IPS-NIHi11 (cell line): ENCODE results near the gene STOM.
A peak's percentile ranks its signal among the peaks of the same experiment; 100 is the strongest.

Source experiments
- DNase-seq: peaks from one replicate; pipeline ENCODE4 v3.0.0; 2012; ENCODE audit warnings: mixed read lengths, low spot score

The STOM gene

DNA sequence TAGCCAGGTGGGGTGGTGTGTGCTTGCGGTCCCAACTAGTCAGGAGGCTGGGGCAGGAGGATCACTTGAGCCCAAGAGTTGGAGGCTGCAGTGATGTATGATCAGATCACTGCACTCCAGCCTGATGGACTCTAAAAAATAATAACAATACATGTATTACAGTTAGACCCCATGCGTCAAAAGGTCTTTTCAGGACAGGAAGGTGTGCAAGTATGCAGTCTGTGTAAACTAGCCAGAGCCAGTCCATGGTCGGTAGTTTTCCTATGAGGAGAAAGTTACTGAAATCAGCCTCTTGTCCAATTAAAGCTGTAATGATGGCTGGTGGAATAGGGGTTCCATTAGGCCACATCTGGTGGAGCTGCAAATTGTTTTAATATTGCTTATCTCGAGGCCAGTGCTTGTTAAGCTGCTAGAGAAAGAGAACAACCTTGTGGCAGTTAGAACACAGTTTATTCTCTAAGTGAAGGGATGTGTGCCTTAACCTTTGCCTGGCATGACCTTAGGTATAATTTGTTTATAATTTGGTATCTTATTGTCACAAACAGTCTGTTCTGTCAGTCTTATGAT, 1.5 kb upstream of the STOM start:
- DNase-seq, result no peak

GRCh38 chr9:121368745-121369144, 1.3 kb downstream of the STOM start:
- DNase-seq, result no peak

DNA sequence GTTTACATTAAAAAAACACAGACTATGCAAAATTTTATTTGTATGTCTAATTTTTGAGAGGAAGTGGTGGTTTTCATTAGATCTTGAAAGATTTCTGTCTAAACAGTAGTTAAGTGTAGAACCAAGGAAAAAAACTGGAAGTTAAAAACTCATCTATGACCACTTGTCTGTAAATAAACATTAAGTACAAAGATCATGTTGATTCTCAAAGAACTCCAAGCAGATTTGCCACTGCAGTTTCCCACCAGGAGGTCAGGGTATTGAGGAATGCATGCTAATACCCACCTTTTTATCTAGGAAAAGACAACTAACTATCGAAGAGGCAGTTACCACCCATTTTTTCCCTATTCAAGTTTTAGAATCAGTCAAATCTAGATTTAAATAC, 1.9 kb downstream of the STOM start:
- DNase-seq, result no peak

- DNase-seq, result no peak
Observed at GRCh38 chr9:121367306-121368137, 2.5 kb downstream of the STOM start.

DNA sequence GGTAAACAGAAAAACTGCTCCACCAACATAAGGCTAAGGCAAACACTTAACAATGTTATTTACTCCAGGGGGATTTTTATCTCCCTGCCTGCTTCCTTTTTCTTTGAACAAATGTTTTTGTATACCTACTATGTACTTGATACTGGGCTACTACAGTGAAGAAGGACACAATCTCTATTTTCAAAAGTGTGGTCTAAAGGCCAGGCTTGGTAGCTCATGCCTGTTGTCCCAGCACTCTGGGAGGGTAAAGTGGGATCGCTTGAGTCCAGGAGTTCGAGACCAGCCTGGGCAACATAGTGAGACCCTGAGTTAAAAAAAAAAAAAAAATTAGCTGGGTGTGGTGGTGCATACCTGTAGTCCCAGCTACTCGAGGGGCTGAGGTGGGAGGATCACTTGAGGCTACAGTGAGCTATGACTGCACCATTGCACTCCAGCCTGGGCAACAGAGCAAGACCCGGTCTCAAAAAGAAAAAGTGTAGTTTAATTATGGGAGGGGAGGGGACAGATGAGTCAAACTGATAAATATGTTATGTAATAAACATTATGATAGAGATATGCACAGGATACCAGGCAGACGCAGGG, 3.3 kb downstream of the STOM start:
- DNase-seq, result no peak

DNA sequence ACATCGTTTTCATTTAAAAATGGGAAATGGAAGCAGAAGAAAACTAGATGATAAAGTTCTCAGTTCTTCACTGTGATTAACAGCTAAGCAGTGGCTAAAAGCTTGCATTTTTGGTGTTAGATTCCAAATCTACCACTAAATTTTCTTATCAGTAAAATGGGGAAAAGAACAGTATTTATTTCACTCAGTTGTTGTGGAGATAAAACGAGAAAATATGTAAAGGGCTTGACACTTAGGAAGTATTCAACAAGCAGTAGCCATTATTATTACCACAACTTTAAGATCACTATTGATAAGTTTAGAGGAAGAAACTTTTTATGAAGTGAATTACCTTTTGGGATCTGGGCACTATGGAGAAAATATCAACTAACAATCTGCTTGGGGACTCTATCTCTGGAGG, 4.5 kb downstream of the STOM start:
- no peak for DNase-seq

DNA sequence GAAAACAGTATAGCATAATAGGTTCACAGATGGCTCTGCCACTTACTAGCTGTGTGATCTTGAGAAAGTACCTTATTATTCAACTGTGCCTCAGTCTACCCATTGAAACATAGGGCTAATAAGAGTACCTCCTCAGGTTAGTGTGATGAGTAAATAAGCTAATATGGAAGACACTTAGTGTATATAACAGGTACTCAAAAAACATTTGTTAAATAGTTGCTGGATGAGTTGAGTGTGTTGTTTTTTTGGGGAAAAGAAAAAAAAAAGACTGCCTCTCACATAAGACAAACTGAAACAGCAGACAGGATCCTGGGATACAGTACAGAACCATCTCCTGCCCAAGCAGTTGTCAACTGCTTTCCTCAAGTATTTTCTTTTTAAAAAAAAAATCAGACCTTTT, 5.2 kb downstream of the STOM start:
- no peak for DNase-seq

GRCh38 chr9:121364077-121364476, 6.0 kb downstream of the STOM start:
- DNase-seq, result no peak

- DNase-seq, result no peak
Observed at GRCh38 chr9:121363622-121363961, 6.5 kb downstream of the STOM start.

DNA sequence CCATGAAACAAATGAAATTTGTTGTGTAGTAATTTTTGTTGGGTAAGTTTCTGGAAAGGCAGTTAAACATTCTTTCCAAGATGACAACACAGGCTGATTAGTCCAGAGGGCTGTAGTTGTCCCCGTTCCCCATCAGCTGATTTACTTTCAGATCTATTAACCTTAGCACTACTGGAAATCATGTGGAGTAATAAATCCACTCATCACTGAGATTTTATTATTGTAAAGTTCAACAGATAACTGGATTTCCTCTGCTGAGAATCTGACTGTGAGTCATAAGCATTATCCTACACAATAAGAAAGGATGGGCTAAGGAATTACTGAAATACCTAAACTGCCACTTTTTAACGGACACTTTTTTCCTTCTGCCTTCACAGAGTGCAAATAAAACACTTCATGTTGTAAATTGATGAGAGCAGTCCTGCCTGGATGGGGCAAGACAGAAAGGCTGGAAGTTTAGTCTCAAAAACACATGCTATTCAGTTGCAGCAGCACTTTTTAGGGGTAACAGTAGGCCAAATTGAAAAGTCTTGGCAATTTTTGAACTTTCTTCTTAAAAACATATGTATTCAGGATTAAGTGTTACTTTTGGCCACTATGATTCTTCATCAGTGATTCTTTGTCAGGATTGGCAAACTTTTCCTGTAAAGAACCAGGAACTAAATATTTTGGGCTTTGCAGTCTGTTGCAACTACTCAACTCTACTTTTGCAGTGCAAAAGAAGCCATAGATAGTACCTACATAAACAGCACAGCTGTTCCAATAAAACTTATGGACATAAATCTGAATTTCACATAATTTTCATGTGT, 7.0 kb downstream of the STOM start:
- DNase-seq, result no peak

DNA sequence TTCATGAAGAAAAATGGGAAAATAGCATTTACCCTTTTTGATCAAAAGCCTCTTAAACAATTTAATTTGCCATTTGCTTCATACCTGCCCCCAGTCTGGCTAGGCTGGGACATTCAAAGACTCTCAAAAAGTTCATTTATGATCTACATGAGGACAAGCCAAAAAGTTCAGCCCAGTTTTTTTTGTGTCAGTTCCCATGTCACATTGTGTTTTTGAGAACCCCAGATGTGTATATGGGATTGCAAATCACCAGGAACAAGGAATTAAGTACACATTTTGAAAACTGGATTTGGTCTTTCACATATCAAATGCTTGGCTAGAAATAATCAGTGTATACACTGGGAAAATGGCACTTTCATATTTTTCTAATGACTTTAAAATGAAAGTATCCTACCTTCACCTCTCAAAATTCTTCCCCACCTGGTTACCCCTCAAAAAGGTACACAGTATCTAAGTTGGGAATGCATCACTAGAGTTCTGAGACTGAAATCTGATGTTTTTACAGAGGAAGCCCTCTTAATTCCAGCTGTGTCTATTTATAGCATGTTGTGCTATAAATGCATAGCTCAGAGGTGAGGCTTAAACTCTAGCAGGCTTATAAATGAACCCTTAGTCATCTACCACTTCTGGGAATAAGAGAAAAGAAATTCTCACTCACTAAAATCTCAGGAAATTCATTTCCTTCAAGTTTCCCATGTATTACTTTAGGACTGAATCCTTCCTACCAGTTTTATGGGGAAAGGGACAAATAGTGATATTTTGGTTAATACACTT, 9.3 kb downstream of the STOM start:
- no peak for DNase-seq

GRCh38 chr9:121359351-121360294, 10.4 kb downstream of the STOM start:
- DNase-seq, result no peak

GRCh38 chr9:121358751-121359150, 11.3 kb downstream of the STOM start:
- no peak for DNase-seq

DNA sequence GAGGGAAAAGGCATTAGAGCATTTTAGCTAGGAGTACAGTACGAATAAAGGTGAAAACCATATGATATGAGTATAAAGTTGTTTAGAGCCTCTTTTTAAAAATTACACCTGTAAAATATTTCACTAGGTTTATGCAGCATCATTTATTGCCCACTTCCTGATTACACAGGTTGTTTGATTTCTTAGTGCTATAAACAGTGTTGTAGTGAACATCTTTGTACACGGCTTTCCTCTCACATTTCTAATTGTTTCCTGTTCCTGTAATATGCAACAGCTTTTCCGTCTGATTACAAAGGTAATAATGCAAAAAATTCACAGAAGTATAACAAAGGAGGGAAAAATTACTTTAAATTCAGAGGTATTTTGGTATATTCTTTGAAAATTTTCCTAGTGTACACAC, 13.0 kb downstream of the STOM start:
- no peak for DNase-seq

DNA sequence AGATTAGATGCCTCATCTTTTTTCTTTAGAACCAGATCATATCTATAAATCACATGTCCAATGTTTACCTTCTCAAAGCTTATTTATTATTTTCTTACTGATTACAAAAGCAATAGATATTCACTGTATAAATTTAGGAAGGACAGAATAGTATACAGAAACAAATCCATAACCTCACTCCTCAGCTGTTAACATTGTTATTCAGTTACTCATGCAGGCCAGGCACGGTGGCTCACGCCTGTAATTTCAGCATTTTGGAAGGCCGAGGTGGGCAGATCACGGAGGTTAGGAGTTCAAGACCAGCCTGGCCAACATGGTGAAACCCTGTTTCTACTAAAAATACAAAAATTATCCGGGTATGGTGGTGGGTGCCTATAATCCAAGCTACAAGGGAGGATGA, 15.3 kb downstream of the STOM start:
- DNase-seq, result no peak

DNA sequence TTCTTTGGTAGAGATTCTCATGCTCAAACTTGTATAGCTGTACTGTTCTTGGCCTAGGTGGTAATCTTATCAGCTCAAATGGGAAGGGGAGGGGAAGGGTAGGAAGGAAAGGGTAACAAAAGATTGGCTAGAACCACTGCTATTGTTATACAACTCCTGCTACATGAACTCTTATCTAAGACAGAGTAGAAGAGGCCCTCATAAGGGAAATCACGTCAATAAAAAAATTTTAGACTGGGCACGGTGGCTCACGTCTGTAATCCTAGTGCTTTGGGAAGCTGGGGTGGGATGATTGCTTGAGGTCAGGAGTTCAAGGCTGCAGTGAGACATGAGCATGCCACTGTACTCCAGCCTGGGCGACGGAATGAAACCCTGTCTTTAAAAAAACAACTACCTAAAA, 15.9 kb downstream of the STOM start:
- DNase-seq, result no peak

DNA sequence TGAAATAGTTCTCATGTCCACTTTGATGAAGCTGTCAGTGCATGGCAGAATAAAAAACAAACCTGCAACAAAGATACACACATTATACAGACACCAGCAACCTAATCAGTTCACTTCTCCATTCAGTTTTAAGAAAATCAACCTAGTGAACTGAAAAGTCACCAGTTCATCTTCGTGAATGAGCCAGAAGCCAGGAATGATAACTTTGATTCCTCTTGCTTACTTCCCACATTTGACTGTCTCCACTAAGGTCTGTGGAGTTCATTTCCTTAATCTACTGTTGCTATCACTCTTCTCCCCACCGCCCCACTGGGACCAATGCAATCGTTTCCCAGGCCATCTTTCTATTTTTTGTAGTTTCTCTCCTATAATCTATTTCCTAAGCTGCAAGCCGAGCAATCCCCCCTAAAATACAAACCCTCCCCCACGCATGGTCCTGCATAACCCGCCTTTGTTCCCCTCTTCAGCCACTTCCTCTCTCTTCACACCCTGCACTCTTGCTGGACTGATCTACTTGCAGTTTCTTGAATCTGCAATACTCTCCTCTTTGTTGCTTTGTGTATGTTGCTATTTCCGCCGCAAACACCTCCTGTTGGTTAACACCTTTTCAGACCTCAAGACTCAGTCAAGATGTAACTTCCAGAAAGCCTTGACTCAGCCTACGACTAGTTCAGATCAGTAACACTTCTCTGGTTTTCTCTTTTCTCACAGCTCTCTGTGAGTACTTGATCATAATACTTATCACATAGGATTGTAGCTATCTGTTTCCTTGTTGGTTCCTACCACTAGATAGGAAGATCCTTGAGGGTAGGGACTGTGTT, 16.6 kb downstream of the STOM start:
- no peak for DNase-seq

- peak; percentile 38 for DNase-seq
Observed at GRCh38 chr9:121350993-121351561, 19.0 kb downstream of the STOM start.

GRCh38 chr9:121350036-121350435, 20.0 kb downstream of the STOM start:
- DNase-seq, result no peak

DNA sequence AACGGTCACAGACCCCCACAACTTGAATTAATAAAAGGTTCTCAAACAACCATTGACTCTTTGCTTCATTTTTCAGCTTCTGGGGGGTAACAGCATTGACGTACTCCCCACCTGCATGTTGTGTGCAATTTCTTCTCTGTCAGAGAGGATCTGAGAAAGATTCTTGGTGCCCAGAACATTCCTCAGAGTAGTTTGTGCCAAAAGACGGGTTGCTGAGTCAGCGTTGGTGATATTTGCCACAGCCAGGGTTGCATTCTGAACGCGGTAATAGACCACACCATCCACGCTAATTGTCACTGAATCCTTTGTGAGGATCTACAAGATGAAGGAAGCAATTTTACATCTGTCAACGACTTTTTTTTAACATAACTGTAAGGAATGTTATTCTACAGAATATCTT, 21.0 kb downstream of the STOM start:
- DNase-seq, result no peak
